GM04504 (cell line): ENCODE data around the gene DUS1L.

ENCODE experiments used
- DNase-seq: peaks from one replicate; pipeline ENCODE4 v3.0.0-alpha.2; 2012; ENCODE audit warnings: low read depth

Gene DUS1L

GRCh38 chr17:82076018-82076784 lies 10.6 kb upstream of the DUS1L start:
- no peak for DNase-seq

GRCh38 chr17:82073446-82073845 lies 7.8 kb upstream of the DUS1L start:
- no peak for DNase-seq

DNA sequence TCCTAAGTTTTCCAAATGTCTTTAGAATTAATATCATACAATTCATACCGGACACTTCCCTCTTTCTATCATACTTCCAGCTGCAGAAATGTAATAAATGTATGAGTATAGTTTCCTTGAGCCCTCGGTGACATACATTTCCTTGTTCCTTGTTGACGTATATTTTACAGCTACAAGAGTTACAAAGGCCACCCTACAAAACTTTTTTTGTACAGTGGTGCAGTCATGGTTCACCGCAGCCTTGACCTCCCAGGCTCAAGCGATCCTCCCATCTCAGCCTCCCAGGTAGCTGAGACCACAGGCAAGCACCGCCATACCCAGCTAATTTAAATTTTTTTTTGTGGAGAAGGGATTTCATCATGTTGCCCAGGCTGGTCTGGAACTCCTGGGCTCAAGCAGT lies 7.2 kb upstream of the DUS1L start:
- no peak for DNase-seq

DNA sequence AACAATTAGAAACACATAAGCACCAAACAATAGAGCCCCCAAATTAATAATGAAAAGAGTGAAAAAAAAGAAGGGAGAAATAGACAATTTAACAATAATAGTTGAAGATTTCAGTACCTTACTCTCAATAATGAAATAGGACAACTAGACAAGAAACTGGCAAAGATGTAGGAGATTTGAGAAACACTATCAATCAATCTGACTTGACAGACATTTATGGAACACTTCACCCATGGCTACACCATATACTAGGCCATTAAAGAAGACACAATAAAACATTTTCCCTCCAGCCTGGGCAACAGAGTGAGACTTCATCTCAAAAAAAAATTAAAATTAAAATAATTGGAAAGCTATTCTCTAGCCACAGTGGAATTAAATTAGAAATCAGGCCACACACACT lies 5.0 kb upstream of the DUS1L start:
- no peak for DNase-seq

DNA sequence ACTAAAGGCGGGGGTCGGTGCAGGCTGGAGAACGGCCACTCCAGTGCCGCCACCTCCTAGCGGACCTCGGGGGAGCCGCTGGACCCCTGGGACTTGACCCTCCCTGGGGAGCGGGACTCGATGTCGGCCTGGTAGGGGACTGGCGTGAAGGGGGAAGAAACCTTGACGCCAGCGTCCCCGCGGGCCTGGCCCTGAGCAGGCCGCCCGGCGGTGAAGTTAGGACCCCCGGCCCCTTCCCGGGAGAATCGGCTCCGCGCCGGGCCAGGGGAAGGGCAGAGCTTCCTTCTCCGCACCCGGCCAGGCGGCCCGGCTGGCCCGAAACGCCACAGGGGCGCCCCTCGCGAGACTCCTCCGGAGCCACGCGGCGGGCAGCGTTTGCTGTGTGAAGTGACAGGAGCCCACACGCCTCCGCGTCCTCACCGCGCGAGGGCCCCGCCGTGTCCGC lies 389 bp downstream of the DUS1L start:
- DNase-seq: no peak

DNA sequence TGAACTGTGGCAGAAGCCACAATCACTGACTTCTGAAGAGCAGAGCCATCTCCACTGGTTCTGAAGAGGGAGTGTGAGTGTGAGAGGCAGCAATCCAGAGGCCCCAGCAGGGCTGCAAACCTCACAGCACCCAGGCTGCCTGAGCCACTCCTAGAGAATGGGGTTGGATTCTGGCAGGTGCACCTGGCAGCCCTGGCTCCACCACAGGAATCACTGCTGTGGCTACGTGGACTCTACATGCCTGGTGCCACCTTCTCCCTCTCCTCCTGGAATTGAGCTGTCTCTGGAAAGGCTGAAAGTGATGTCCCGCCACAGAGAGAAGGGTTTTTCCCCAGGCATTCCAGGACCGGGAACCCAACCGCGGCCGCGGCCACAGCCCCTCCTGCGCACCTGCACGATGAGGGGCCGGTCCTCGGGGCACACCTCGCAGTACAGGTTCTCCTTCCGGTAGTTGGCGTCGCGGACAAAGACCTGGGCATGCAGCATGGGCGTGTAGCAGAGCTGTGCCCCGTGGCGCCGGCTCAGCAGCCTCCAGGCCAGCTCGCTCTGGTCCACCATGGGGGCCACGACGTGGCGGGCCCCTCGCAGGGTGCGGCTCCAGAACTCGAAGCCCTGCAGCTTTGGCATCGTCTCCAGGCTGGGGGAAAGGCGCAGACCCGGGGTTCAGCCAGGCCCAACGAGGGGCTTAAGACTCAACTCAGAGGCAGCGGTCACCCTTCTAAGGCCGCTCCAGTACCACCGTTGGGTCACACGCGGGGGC lies 991 bp downstream of the DUS1L start:
- no peak for DNase-seq

GRCh38 chr17:82063424-82064415 lies 1.9 kb downstream of the DUS1L start:
- DNase-seq: no peak

DNA sequence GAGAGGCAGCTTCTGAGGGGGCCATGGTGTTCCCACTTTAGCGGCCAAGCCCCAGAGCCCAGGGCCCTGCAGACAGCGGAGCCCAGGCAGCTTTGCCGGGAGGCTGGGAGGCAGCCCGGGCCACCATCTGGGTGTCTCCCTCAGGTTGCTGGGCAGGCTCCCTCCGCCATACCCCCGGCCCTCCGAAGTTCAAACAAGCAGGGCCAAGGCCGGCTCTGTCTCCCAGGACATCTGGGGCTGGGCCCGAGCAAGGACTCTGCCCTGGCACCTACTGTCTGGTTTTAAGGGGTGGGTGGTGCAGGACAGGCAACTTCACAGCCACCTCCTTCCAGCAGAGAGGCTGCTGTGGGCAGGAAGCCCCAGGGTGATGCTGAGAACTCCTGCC lies 2.6 kb downstream of the DUS1L start:
- no peak for DNase-seq

GRCh38 chr17:82062076-82062983 lies 3.3 kb downstream of the DUS1L start:
- no peak for DNase-seq

GRCh38 chr17:82061047-82061925 lies 4.3 kb downstream of the DUS1L start:
- no peak for DNase-seq

GRCh38 chr17:82060614-82061013 lies 5.0 kb downstream of the DUS1L start:
- DNase-seq: no peak

- no peak for DNase-seq
Observed at GRCh38 chr17:82060001-82060380, 5.6 kb downstream of the DUS1L start.

- no peak for DNase-seq
Observed at GRCh38 chr17:82059272-82060000, 6.2 kb downstream of the DUS1L start.

DNA sequence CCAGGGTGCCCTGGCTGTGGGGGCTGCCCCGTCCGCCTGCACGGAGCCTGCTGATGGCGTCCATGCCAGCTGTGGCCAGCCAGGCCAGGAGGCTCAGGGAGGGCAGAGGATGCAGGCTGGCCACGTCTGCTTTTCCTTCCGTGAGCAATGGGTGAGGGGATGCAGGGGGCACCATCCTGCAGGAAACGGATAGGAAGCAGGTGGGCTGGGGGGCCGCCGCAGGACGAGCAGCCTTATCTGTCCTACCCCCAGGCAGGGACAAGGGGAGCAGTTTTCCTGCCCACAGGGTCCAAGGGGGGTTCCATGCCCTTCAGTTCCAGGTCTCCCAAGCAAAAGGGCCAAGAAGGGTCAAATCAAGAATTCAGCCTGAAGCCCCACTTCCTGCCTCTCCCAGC lies 6.8 kb downstream of the DUS1L start:
- no peak for DNase-seq

DNA sequence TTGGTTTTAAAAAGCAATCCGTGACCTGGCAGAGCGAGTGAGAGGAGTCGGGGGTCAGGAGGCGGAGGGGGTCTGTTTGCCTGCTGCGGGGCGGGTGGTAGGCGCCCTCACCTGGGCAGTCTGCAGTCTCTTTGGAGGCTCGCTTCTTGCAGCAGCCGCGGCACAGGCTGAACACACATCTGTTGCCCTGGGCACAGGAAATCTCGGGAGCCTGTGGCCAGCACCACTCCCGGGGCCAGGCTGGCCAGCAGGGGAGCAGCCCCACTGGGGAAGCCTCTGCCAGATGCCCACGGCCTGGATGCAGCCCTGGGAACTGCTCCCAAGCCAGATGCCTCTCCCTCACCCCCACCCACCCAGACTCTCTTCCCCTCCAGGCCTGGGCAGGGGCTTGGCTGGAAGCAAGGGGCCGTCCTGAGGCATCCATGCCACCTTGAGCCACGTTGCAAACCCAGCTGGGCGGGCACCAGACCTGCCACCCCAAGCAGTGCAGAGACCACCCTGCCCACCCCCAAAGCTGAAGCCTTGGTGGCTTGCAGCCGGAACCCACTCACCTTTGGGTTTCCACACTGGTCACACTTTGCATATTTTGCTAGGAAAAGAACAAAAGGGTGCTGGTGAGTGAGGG lies 7.3 kb downstream of the DUS1L start:
- no peak for DNase-seq

DNA sequence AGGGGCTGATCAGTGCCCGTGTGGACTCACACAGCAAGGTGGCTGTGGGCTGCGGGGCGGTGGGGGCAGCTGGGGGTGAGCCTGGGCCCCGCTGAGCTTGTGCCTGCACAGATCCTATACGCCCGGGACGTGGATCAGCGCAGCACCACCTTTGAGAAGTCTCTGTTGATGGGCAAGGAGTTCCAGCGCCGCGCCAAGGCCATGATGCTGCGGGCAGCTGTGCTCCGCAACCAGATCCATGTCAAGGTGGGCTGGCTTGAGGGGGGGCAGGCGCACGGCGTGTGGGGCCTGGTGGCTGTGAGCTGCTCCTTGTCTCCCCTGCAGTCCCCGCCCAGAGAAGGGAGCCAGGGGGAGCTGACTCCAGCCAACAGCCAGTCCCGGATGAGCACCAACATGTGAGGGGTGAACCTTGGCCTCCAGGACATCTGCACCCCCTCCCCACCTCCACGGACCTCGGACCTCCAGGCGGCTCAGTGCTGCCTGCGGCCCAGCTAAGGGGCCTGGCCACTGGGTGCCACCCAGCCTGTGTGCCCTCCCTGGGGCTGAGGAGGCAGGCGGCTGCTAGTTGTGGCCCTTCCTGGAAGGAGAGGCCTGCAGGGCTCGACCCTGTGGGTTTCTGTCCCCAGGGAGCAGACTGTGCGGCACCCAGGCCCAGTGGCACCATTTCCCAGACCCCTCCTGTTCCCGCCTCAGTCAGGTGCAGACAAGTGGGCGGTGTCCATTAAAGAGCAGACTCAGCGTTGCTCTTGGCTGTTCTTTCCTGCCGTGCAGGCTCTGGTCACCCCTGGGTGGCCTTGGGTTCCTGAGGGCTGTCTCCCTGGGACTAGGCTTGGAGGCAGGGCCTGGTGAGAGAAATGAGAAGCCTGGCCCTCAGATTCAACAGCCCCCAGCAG lies 8.6 kb downstream of the DUS1L start:
- no peak for DNase-seq

- DNase-seq: no peak
Observed at GRCh38 chr17:82055965-82056728, 9.5 kb downstream of the DUS1L start.
